GM19043 (cell line): Measurements from ENCODE around the gene BAIAP3.

Experiments
- ATAC-seq: cut with Tn5 transposase; IDR thresholded peaks from one replicate; pipeline ENCODE4 v1.9.1; 2021; ENCODE audit warnings: low read depth; ENCODE audit not compliant: unreplicated experiment

BAIAP3 gene

DNA sequence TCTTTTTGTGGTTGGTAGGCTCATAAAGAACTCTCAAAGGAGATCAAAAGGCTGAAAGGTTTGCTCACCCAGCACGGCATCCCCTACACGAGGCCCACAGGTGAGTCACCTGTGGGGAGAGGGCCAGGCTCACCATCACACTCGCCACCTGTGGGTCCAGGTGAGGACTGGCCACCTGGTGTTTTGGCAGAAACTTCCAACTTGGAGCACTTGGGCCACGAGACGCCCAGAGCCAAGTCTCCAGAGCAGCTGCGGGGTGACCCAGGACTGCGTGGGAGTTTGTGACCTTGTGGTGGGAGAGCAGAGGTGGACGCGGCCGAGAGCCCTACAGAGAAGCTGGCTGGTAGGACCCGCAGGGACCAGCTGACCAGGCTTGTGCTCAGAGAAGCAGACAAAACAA is 29.4 kb downstream of the BAIAP3 start:
- ATAC-seq: no peak

DNA sequence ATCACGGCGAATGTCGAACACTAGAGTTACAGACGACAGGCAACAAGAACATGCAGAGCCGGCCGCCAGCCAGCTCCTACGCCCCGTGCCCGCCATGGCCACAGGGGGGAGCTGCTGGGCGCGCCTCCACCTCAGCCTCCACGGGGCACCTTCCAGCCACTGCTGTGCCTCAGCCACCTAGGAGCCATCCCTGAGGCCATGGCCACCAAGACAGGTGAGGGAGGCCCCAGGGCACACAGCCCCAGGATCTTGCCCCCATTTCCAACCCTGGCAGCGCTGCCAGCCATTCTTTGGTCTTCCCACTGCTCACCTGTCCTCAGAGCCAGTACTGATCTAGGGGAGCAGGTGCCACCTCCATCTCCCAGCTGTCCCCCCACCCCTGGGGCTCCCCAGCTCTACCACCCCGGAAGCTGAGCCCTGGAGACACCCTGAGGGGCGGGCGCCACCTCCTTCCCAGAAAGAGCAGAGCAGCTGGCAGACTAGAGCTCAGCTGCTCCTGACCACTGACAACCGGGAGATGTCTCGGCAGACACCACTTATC is 30.1 kb downstream of the BAIAP3 start:
- no peak for ATAC-seq

DNA sequence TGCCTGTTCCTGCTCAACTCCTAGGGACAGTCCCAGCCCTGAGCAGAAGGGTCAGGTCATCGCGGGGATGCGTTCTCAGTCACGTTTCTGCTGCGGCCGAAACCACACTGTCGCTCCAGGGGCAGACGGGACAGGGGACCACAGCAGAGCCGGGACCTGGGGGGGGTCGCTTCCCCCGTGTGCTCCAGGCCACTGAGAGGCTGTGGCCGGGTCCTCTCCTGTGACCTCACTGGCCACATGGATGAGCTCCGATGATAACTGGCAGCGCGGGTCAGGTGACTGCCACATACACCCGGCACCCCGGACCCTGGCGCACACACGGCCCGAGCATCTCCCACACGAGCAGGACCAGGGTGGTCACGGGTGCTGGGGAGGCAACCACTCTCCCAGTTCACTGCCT is 31.1 kb downstream of the BAIAP3 start:
- ATAC-seq: no peak

DNA sequence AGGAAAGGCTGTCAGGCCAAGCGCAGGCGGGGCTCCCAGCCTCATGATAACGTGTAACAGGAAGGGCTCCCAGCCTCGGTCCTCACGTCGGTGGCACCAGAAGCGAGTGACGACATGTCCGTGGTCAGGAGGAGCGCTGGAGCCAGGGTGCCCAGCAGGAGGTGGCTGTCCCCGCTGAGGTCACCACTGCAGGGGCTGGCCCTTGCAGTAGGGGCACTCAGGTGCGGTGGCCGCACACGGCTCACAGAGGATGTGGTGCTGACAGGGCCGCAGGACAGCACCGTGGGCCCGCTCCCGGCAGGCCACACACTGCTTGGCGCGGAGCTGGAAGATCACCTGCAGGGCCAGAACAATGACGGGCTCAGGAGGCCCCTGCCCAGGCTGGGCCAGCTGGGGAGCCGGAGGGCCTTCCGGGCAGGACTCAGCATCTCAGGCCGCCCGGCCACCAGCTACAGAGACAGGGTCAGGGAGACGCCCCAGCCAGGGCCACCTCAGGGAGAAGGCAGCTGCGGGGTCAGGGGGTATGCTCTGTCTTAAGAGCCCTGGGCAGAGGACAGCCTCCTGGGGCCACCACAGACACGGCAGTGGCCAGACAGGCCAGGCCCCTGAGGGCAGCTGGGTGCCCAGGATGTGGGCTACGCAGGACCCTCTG is 32.7 kb downstream of the BAIAP3 start:
- no peak for ATAC-seq

DNA sequence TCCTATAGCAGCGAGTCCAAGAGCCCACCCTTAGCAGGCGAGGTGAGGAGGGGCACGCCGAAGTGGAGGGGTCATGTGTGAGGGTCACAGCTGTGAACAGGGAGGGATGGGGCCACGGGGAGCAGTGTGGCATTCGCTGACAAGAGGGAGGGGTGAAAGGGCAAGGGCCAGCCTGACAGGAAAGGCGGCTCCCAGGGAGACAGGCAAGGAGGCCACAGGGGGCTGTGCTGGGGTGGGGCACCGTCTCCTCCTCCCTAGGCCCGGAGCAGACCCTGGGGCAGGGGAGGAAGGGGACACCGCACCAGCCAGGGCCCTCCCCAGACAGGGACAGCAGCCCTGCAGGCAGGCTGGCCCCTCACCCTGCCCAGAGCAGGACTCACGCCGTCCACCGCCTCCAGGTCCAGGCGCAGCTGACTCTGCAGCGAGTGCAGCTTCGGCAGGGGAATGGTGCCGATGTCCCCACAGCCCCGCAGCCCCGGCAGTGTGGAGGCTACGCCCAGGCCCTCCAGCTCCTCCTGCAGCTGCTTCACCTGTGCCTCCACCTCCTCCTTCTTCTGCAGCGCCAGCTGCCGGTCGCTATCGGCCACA is 33.4 kb downstream of the BAIAP3 start:
- no peak for ATAC-seq

DNA sequence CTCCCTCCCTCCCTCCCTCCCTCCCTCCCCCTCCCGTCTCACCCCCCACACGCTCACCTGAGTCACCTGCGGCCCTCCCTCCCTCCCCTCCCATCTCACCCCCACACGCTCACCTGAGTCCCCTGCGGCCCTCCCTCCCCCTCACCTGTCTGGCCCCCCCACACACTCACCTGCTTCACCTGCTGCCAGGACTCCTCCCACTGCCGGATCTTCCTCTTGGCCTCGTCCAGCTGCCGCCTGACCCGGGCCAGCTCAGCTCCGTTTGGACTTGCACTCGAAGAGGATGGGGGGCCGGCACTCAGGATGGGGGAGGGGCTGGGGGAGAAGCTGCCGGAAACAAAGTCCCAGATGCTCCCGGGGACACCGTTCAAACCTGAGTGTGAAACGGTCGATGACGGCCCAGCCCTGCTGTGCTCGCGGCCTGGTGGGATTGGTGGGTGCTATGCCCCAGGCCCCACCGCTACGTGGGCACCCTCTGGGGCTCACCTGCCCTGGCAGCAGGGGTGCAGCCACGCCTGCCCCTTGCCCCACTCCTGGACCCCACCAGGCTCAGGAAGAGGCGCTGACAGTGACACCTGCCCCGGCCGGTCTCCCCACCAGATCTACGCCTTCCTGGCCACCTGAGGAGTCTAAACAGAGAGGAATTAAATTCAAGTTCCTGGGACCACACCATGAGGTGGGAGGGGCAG is 34.2 kb downstream of the BAIAP3 start:
- ATAC-seq: no peak

DNA sequence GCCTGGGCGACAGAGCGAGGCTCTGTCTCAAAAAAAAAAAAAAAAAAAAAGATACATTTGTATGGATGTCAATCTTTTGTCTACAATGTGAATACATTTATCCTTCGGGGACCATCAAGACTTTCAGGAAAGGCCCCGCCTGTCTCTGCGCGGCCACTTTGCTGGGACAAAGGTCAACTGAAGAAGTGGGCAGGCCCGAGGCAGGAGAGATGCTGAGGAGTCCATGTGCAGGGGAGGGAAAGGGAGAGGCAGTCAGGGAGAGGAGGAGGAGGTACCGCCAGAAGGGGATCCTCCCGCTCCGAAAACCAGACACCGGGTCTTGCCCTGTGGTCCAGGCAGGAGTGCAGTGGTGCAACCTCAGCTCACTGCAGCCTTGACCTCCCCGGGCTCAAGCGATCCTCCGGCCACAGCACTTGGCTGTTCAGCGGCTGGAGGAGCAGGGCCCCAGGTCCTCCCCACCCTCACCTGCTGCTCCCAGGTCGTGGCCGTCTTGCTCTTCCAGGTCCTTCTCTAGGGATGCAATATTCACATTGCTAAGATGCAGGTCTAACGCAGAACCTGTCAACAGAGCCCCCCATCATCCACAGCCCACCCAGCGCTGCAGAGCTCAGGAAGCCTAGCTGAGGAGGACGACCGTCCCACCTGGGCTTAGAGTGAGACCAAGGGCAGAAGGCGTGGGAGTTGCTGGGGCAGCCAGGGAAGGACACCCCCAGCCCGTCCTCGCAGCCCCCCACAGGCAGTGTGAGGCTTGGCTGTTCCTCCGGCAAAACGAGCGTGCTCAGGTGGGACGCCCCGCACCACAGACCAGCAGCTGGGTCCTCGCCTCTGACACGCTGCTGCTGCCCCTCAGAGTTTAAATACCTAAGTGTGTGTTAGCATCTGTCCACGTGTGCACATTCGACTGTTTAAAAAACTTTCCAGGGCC is 37.9 kb downstream of the BAIAP3 start:
- no peak for ATAC-seq

DNA sequence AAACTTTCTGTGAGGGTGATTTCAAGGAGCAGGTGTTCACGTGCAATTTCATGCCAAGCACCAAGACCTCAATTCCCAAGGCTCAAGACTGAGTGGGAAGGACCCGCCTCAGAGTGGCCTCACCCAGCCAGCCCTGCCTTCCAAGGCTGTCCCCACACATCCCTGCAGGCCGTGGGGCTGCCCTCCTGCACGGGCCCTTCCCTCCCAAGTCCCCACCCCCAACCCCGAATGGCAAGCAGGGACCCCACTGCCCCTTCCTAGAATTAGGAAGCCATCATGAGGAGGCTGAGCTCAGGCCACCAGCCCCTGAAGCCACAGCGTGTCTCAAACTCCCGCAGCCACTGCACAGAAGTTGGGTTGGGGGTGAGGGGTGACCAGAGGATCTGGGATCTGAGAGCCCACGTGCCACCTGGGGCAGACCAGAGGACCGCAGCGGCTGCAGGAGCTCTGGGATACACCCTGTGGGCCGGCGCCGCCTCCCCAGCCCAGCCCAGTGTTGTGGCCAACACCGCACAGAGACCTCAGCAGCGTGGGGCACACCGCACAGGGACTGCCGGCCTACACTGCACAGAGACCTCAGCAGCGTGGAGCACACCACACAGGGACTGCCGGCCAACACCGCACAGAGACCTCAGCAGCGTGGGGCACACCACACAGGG is 39.0 kb downstream of the BAIAP3 start:
- ATAC-seq: no peak

DNA sequence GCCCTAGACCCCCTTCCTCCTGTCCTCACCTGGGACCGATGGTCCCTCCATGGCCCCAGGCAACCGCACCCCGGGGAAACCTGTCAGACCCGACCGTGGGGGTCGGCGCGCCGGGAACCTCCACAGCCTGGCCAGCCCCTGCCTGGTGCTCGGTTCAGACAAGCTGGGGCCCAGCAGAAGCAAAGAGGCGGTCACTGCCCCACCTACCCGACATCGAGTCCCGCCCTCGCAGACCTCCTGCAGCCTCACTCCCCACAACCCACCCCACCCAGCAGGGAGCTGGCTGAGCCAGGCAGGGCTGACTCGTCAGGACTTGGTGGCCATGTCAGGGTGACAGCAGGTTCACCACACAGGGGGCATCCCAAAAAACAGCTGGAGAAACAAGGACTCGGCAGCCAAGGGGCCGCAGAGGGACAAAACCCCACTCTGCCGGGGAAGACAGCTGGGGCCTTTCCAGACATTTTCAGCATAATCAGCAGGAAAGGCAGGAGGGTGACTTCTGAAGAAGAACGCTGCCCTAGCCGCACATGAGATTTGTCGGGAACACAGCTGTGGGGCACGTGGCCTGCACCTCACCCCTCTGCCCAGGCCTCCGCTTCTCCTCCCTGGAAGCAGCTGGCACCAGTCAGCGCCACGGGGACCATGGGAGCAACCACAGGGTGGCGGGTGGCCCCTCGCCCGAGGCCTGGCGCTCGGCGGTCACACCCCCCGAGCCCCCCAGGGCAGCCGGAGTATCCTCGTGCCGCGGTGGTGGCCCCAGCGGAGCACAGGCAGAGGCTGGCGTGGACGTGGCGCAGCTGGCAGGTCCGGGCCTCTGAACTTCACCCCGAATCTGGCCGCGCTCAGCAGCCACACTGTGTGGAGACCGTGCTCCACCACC is 41.2 kb downstream of the BAIAP3 start:
- no peak for ATAC-seq

DNA sequence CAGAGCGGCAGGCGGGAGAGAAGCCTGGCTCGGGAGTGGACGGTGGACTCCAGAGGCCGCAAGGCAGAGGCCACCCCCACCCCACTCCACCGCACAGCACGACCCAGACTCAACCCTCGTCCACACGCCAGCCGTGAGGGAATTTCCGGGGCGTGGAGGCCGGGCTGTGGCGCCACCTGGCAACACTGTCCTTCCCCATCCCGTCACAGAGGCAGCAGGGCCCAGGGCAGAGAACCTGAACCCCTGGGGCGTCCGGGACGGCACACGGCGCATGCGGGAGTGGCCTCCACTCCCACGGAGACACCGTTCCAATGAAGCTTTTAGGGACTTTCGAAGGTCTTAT is 41.8 kb downstream of the BAIAP3 start:
- no peak for ATAC-seq

DNA sequence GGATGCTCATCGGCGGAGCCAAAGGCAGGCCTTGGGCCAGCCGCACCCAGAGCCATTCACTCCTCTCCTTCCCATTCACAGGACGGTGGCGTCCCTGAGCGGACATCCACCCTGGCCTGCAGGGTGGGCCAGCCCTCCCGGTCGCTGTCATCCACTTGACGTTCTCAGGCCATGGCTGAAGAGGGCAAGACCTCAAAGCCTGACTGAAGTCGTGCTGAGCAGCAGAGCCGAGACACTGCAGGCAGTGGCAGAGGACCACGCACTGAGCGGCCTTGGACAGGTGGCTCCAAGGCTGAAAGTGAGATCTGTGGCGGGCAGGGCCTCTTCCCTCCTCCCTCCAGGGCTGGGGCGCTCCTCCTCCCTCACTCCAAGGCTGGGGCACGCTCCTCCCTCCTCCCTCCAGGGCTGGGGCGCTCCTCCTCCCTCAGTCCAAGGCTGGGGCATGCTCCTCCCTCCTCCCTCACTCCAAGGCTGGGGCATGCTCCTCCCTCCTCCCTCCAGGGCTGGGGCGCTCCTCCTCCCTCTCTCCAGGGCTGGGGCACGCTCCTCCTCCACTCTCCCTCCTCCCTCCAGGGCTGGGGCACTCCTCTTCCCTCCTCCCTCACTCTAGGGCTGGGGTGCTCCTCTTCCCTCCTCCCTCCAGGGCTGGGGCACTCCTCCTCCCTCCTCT is 42.4 kb downstream of the BAIAP3 start:
- ATAC-seq: no peak

DNA sequence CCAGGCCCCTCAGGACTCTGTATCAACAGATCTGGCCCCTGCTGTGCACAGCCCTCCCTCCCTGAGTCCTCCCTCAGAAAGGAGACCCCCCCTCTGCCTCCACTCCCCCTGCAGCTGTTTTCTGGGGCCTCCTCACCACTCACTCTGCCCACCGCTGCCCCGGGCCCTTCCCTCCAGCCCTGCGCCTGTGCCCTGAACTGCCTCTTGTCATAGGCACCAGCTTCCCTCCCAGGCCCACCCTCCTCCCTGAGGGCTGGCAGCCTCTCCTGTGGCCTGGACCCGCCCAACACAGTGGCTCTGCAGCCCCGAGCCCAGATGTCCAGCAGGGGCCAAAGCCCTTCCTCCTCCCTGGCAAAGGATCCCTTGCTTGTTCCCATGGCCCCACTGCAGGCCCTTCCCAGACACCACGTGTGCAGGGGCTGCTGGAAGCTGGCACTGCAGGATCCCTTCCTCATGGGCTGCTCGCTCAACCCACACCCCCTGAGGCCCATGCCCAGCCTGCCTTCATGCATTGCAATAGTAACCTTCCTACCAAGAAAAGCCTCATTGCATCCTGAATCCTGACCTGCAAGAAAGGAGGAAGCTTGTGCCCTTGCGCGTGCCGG is 44.1 kb downstream of the BAIAP3 start:
- ATAC-seq: no peak

DNA sequence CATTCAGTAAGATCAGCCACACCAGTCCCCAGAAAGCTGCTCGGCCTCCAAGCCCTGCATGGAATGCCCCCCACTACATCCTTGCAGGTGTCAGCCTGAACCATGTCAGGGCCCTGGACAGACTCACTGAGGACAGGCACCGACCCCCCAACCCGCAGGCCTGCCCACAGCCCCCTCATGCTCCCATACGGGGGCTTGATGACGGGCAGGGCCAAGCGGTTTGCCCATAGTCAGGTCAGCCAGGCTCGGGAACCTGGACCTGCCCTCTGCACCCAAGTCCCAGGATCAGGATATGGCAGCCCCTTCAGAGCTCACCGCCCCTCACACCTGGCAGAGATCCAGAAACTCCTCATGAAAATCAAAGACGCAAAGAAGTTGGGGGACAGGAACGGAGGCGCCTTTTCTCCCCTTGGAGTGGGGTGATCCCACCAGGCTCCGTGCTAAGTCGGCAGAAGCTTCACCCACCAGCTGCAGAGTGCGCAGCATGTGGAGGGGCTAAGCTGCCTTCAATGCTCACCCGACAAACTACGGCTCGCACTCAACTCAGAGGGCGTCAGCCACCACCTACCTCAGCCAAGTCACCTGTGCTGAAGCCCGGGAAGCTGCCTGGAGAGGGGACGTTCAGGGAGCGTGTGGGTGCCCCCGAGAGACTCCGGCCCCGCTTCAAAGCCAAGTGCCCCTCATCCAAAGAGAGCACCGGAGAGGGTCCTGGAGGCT is 44.8 kb downstream of the BAIAP3 start:
- ATAC-seq: no peak

DNA sequence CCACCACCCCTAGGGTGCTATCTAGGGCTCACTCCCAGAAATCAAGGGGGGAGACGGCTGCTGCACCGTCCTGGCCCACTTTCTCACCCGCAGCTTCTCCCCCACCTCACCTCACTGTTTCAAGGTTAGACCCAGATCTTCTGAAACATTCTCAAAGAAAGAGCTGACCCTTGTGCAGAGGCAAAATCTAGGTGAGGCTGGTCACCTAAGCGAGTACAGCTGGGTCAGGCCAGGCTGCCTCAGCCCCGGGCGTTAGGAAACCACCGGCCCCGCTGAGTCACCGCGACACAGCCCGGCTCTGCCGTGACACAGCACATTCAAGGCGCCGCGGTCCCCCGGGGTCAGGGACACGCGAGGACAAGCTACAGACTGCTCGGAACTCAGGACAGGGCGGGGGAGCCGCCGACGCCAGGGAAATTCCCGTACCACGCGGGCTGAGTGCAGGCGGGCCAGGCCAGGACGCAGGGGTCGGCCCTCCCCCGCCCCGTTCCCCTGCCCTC is 45.4 kb downstream of the BAIAP3 start:
- ATAC-seq: no peak

DNA sequence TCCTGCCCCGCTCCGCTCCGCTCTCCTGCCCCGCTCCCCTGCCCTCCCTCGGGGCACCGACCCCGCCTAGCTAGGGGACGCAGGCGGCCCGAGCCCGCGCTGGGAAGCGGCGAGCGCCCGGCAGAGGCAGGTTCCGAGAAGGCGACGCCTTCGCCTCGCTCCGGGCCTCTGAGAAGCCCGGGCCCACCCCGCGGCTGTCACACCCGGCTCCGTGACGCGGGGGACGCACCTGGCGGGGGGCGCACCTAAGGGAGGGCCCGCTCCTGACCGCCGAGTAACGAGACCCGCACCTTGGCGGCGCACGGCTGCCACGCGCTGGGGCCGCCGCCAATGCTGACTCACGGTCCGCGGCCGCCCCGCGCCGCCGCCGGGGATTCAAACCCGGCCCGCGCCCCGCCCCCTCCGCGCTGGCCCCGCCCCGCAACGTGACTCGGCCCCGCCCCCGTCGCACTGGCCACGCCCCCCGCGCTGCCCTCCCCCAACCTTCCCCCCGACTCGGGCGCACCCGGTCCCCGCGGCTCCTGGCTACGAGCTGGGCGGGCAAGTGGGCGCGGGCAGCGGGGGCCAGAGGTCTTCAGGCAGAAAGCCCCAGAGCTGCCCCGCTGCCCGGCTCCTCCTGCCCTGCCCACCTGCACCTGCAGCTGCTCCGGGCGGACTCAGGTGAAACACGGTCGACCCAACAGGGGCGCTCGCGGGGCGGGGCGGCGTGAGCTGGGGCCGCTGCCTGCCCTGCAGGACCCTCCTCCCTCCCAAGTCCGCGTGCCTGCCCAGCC is 46.0 kb downstream of the BAIAP3 start:
- ATAC-seq: no peak

DNA sequence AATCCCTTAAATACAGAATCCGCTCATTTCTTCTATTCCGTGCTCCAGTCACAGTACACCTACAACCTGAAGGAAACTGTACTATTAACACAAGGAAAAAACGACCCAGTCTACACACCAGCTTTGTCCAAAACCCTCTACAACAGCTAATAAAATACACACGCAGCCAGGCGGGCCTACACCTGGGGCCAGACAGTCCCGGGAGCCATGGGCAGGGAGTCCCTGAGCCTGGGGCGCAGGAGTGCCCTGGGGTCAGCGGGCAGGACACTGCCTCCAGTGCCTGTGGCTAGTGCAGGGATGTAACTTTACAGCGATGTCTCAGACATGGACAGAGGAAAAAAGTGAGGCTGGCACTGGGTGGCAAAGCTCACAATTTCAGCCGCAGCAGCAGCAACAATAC is 46.8 kb downstream of the BAIAP3 start:
- ATAC-seq: no peak
